Neural progenitor cell (in vitro differentiated cells): ENCODE data around the gene PUM2.

Experiments used
- CTCF ChIP-seq: fragments of 200-600 bp; sonication (generic); IDR thresholded peaks from 2 replicates; pipeline ENCODE4 v1.5.1; 2017; ENCODE audit warnings: antibody characterized with exemption, mild to moderate bottlenecking
- EZH2 ChIP-seq: fragments of 200-600 bp; sonication (generic); IDR thresholded peaks from 2 replicates; pipeline ENCODE4 v1.6.1; 2017; ENCODE audit warnings: antibody characterized with exemption, mild to moderate bottlenecking, moderate library complexity
- EZH2phosphoT487 ChIP-seq: fragments of 200-600 bp; sonication (generic); IDR thresholded peaks from 2 replicates; pipeline ENCODE4 v1.6.1; 2017; ENCODE audit warnings: antibody characterized with exemption

GRCh38 chr2:20235655-20236305 is 114.9 kb downstream of the PUM2 start:
- TF ChIP-seq EZH2 (no peak), CTCF (no peak), EZH2phosphoT487 (no peak)
